ENCODE results near the gene LMOD3. TPM values are rescaled to one million over a fixed set of nuclear protein-coding genes. Genes with fewer than 3 reads are reported as not detected.

Gene LMOD3
- total and polyA plus RNA-seq, 2 donors (not counting 1 experiment from before 2014, with no cell fraction given) = not detected

- peak overlapping the region; percentile 2 for H3K27ac Mint-ChIP-seq
- no peaks in the 10 kb centered on the region for H3K9me3 Mint-ChIP-seq (ENCODE audit: insufficient read depth)
- intact Hi-C loops (cut with micrococcal nuclease) = no loop called here
These were observed 22.8 kb downstream of the LMOD3 start for GRCh38 chr3:69099576-69099975.

More at GRCh38 chr3:69099576-69099975, 22.8 kb downstream of the LMOD3 start:
- Histone ChIP-seq H3K4me3 (ENCODE audit: control extremely low read depth in 1 of 5, extremely low read depth in 1 of 5, insufficient read depth in 1 of 5, low read depth in 2 of 5, low read length in 4 of 5) (no peak overlapping the region), H3K27me3 (replicated peaks in 1 of 4; ENCODE audit: control extremely low read depth in 1 of 4, control insufficient read depth in 3 of 4, insufficient read depth in 4 of 4, low read length in 3 of 4) (no peaks in the 10 kb centered on the region), H3K9ac (ENCODE audit: low read length) (no peak overlapping the region), H2AFZ (ENCODE audit: insufficient read depth, low read depth, low read length, poor library complexity, severe bottlenecking) (no peak overlapping the region), H3K4me2 (replicated peaks; ENCODE audit: low read depth, low read length, poor library complexity, severe bottlenecking) (no peak overlapping the region), H3K79me2 (ENCODE audit: control insufficient read depth, insufficient read depth, low read length) (peaks cover 98% of the 10 kb centered on the region), H3K9me3 (ENCODE audit: control extremely low read depth in 1 of 3, control insufficient read depth in 2 of 3, insufficient read depth in 1 of 3, low read length in 2 of 3) (no peaks in the 10 kb centered on the region), H3K4me1 (ENCODE audit: control insufficient read depth in 2 of 2, insufficient read depth in 2 of 2, low read length in 2 of 2) (peaks cover 23 to 30% of the 10 kb centered on the region in 2 donors), H3K36me3 (replicated peaks in 1 of 2; ENCODE audit: control extremely low read depth in 1 of 2, control insufficient read depth in 1 of 2, extremely low read depth in 1 of 2, insufficient read depth in 2 of 2, low read length in 1 of 2) (peaks cover 10 to 52% of the 10 kb centered on the region in 2 experiments), H4K20me1 (ENCODE audit: control insufficient read depth, insufficient read depth, low read length, poor library complexity, severe bottlenecking) (peaks cover 32% of the 10 kb centered on the region), H3K27ac (ENCODE audit: low read length in 2 of 2) (no peak overlapping the region)
- peaks cover 39% of the 10 kb centered on the region for H3K4me1 Mint-ChIP-seq
- TF ChIP-seq EZH2 (IDR thresholded peaks at IDR 0.05; ENCODE audit: borderline replicate concordance, insufficient read depth, low read depth, low read length, poor library complexity, severe bottlenecking) (no peak), CTCF (IDR thresholded peaks at IDR 0.05) (no peak)
- no peak for DNase-seq
- ATAC-seq (ENCODE audit: low read depth) = no peak
- H3K27me3 Mint-ChIP-seq = no peaks in the 10 kb centered on the region
- H3K4me3 Mint-ChIP-seq = no peak overlapping the region
- WGBS (ENCODE audit: insufficient coverage) = no CpG with 5 or more reads among the region's 4 CpGs
- POLR2A ChIA-PET = no interaction called here
- CTCF ChIA-PET = interaction anchor here (0.8 kb wide), 1 partner anchor 21 kb away, joined by 3 read pairs; no protein-coding TSS in a partner anchor

Data from B cell (primary cell).